Stimulated activated naive CD4-positive, alpha-beta T cell treated with Interleukin-2 at 50 U/mL for 16 hours (primary cell): ENCODE measurements around the gene DHCR7.

Source experiments
- DNase-seq: peaks from one replicate; lab custom pipeline; 2025; lab: John Stamatoyannopoulos, UW

DHCR7 gene

GRCh38 chr11:71456831-71457230 lies 8.6 kb upstream of the DHCR7 start:
- DNase-seq, result no peak

DNA sequence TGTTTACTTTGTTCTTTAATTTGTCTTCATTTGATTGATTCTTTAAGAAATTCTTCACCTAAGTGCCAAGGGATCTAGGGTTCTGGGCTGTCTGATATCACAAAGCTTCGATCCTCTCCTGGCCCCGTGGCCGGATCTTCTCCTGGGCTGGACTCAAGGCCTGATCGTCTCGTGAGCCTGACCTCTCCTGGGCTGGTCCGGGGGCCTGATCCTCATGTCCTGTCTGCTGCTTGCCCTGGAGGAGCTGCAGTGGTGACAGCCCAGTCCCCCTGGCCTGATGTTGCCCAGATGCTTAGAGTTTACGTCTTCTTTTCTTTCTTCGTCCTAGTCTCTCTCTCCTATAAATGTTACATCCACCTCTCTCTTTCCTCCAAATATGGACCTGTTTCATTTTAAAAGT lies 8.1 kb upstream of the DHCR7 start:
- DNase-seq, result no peak

DNA sequence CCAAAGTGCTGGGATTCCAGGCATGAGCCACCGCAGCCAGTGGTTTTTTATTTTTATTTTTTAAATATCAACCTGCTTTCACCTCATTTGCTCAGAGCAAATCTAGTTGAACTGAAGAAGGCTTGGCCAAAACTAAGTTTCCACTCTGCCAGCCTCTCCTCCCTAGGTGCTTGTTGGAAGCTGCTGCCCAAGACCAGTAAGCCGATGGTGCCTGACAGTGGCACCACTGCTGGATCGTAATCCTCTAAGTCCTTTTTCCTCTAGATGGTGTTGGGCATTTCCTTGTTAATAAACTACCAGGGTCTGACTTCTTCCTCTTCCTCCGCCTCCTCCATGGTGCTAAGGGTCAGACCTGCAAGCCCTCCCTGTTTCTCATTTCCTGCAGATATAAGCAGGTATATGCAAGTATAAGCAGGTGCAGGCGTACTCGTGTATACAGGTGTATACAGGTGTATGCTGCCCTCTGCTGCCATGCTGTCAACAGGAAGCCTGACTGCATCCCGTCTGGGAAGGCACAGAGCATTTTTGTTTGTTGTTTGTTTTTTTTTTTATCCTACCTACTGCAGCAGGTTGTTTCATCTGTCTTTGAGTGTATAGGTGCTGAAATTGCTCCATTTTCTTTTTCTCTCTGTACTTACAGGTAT lies 6.4 kb upstream of the DHCR7 start:
- DNase-seq, result no peak

GRCh38 chr11:71453918-71454304 lies 5.7 kb upstream of the DHCR7 start:
- DNase-seq, result no peak

DNA sequence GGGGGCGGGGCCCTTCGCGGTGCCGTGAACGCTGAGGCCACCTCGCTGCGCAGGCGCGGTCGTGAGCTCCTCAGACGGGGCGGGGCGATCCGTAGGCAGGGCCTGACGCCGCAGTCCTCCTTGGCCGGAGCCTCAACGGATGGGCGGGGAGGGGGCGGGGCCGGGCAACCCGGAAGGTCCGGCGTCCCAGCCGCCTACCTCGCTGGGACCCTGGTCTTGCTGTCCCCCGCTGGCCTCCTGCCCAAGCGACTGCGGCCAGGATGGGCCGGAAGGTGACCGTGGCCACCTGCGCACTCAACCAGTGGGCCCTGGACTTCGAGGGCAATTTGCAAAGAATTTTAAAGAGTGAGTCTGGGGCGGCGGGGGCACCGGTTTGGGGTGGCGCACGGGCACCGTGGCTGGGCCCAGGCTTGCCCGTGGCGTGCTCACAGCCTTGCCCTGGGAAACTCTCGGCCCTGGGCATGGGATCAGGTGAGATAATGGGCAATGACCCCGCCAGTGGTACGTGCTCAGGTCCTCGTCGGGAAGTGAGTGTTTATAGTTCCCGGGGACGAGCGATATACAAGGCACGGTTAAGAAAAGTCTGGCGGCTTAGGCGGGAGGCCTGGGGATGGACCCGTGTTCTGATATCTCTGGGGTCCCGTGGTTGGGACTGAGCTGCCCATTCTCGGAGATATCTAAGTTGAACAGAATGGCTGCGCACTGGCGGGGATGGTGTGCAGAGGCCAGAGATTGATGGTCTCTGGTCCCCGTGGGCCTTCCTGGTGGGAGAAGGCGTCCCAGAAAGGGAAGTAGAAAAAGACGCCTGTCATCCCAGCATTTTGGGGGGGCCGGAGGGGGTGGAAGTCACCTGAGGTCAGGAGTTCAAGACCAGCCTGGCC lies 5.1 kb upstream of the DHCR7 start, which contains the start of gene NADSYN1:
NADSYN1 (plus strand) TSS at position 167 of the 881 bp plus-strand sequence; CDS start at position 261, 94 bp downstream.
- DNase-seq, result peak; percentile 95

DNA sequence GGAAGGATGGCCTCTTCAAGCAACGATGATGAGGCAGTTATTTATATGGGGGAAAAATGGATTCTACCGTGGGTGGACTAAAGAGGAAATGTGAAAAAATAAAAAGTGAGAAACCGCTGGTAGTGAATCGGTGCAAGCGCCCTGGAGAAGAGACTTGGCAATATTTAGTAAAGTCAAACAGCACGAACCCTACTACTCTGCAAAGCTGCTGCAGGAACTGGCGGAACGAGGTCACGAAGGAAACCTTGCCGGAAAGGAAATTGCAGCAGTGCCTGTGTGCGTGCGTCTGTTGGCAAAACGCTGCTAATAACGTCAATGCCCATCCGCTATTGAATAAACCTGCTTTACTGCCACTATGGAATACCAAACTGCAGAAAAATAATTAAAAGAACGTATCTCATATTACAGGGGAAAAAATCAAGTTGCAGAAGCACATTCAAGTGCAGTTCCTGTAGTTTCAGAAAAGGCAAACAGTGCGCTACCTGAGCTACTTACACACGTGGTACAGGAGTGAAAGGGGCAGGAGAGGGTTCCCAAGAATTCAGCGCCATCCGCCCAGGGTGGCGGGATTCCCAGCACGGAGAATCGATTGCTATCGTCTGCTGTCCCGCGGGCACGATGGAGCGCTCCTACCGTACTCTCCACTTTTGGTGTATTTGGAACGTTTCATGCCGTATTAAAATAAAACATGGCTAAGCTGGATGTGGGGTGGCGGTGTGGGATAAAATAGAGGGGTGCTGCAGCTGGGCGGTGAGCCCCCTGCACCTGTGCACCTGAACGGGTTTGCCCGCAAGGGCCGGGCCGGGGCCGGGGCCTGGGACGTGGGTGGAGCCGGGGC lies 4.2 kb upstream of the DHCR7 start:
- DNase-seq, result peak; percentile 31

DNA sequence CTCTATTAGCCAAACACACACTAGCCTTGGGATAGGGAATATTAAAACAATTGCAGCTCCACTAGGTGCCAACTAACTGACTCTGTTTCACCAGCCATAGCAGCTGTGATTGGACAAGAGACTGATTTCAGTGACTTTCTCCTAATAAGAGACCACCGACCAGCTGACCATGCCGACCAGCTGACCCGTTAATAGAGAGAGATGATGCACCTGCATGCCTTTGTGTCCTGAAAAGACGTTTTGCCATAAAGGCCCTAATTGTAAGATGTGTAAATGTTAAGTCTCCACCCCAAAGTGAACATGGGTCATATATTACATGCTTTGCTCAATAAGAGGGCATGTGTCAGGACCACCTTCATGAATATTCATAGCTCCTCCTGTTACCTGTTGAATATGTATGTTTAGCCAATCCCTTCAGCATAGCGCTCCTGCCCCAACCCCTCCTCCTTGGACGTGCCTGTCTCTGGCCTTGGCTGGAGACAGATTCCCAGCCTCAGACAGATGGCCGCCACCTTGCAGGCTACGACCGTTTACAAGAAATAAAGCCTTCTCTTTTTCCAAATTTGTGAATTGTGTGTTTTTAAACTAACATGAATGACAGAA lies 3.5 kb upstream of the DHCR7 start:
- no peak for DNase-seq

DNA sequence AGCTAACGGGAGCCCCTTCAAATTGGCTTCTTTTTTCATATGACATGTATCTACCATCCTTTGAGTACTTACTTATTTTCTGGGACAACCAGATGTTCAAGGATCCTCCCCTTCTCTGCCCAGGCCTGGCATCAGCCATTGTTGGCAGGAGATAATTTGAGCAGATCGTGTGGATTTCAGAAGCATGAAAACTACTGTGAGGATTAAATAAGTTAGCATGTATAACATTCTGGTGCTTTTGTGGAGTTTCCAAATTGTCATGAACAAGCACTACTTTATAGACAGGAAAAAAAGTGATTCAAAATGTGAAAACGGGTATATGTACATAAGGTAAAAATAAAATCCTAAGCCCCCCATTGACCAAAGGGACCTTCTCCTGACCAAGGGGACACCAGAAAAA lies 2.7 kb upstream of the DHCR7 start:
- DNase-seq, result no peak

GRCh38 chr11:71450507-71450906 lies 2.3 kb upstream of the DHCR7 start:
- DNase-seq, result no peak

- no peak for DNase-seq
These were observed 1.4 kb upstream of the DHCR7 start for GRCh38 chr11:71449596-71449995.

GRCh38 chr11:71447791-71448256 lies 369 bp downstream of the DHCR7 start:
- DNase-seq, result peak; percentile 32

DNA sequence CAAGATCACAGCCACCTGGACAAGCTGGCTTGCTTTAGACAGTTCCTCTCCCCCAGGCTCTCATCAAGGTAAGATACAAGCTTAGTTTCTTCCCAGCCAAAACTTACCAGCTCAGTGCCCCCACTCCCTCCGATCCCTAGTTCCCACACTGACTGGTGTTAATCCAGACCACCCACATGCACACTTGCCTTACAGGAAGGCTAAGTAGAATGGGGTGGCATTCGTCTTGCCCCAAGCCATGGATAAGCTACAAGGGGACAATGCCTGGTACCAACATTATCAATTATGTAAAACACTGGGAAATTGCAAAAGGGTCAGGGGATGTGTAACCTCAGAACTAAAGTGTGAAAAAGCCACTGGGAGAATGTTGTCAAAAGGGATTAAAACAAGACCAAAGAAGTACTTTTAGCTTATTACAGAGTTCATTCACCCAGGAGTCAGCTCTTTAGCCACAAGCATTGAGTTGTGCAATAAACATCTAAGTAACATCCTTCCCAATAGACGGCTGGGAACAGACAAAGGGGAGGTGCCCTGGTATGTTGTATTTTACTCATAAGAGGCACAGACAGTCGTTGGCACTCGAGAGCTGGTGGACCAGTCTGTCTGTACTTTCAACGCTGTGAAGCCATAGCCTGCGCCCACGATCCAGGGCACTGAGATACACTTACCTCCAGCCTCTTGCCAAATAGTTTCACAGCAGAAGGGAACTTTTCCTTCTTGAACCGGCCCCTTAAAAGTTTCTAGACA lies 1.1 kb downstream of the DHCR7 start:
- no peak for DNase-seq

- no peak for DNase-seq
These were observed 2.0 kb downstream of the DHCR7 start for GRCh38 chr11:71446150-71446549.

DNA sequence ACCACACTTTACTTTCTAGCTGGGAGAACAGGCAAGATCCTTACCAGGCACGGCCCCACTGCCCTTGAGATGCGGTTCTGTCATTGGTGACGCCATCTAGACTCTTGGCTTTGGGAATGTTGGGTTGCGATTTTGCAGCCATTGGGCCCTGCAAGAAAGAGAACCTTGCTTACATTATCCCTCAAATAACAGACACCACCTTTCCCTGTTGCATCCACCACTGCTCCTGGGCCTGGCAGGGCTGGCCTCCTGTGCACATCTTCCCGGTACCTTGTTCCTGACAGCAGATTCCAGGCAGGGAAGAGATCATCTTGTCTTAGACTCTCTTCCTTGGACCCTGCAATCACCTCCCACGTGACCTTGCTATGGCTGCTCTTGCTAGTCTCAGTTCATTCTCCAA lies 3.4 kb downstream of the DHCR7 start:
- DNase-seq, result no peak

- DNase-seq, result no peak
These were observed 4.3 kb downstream of the DHCR7 start for GRCh38 chr11:71443736-71444445.

DNA sequence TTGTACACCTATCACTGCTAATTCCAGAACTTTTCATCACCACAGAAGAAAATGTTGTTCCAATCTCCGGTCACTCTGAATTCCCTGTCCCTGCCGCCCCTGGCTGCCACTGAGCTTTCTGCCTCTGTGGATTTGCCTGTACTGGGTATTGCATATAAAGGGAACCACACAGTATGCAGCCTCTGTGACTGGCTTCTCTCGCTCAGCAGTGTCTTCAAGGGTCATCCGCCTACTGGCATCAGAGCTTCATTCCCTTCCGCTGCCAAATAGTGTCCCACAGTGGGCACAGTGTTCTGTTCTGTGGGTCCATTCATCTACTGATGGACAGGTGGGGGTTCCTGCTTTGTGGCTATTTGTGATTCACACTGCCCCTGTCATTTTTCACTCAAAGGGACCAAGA lies 5.3 kb downstream of the DHCR7 start:
- no peak for DNase-seq

GRCh38 chr11:71442123-71442522 lies 6.1 kb downstream of the DHCR7 start:
- DNase-seq, result no peak

GRCh38 chr11:71441251-71441650 lies 6.9 kb downstream of the DHCR7 start:
- DNase-seq, result no peak

DNA sequence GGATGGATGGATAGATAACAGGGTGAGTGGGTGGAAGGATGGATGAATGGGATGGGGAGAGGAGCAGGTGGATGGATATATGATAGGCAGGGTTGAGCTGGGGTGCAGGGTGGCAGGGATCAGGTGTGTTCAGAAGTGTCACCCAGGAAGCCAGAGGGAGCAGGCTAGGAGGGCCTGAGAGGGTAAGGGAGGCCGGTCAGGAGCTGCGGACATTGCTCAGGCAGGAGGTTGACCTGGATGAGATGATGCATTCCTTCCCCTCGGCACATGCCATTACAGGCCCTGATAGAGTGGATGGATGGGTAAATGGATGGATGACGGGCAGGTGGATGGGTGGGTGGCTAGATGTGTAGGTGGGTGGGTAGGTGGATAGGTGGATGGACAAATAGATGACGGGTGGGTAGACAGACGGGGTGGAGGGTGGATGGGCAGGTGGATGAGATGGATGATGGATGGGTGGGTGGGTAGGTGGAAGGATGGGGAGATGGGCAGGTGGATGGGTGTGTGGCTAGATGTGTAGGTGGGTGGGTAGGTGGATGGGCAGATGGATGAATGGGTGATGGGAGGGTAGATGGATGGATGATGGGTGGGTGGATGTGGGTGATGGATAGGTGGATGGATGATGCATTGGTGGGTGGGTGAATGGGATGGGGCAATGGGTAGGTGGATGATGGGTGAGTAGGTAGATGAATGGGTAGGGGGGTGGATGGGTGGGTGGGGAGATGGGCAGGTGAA lies 8.0 kb downstream of the DHCR7 start:
- DNase-seq, result no peak

DNA sequence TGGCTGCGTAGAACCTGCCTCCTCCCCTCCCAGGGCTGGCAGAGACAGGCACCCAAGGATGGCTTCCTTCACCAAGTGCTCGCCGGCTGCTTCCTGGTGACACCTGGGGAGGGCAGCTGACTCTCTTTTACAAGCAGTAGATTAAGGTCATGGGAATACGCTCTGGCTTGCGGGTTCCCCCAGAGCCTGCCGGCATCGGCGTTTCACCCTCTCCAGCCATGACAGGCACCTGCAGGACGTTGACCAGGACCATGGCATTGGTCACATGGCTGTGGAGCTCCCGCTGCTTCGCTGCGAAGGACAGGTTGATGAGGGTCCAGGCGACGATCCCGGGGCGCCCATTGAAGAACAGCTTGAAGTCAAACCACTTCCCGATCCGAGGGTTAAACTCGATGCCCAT lies 9.5 kb downstream of the DHCR7 start:
- DNase-seq, result no peak
